ENCODE results near the gene GAK.
A peak's percentile ranks its signal among the peaks of the same experiment; 100 is the strongest.

The GAK gene

GRCh38 chr4:906339-907102 lies 25.6 kb downstream of the GAK start:
- DNase-seq: no peak

GRCh38 chr4:905485-906338 lies 26.4 kb downstream of the GAK start:
- DNase-seq: no peak

GRCh38 chr4:903066-904046 lies 28.8 kb downstream of the GAK start:
- no peak for DNase-seq

- DNase-seq: no peak
Observed at GRCh38 chr4:901192-901910, 30.8 kb downstream of the GAK start.

GRCh38 chr4:900721-901120 lies 31.4 kb downstream of the GAK start:
- no peak for DNase-seq

- DNase-seq: no peak
Observed at GRCh38 chr4:900073-900472, 32.0 kb downstream of the GAK start.

- no peak for DNase-seq
Observed at GRCh38 chr4:899556-899906, 32.6 kb downstream of the GAK start.

- no peak for DNase-seq
Observed at GRCh38 chr4:898869-899555, 33.1 kb downstream of the GAK start.

GRCh38 chr4:898123-898522 lies 34.0 kb downstream of the GAK start:
- DNase-seq: no peak

GRCh38 chr4:896630-897029 lies 35.5 kb downstream of the GAK start:
- DNase-seq: no peak

GRCh38 chr4:896216-896615 lies 35.9 kb downstream of the GAK start:
- no peak for DNase-seq

- no peak for DNase-seq
Observed at GRCh38 chr4:895596-895995, 36.5 kb downstream of the GAK start.

- DNase-seq: no peak
Observed at GRCh38 chr4:893995-894705, 38.0 kb downstream of the GAK start.

- DNase-seq: no peak
Observed at GRCh38 chr4:893276-893994, 38.7 kb downstream of the GAK start.

- no peak for DNase-seq
Observed at GRCh38 chr4:892780-893179, 39.3 kb downstream of the GAK start.

GRCh38 chr4:891747-892146 lies 40.4 kb downstream of the GAK start:
- DNase-seq: peak; percentile 12

- DNase-seq: no peak
Observed at GRCh38 chr4:890036-890695, 42.0 kb downstream of the GAK start.

- no peak for DNase-seq
Observed at GRCh38 chr4:889516-889915, 42.6 kb downstream of the GAK start.

- DNase-seq: no peak
Observed at GRCh38 chr4:888029-888428, 44.1 kb downstream of the GAK start.

Data from retina (tissue), 1 donor.